AG04449 (cell line): ENCODE data around the gene DVL1.

ENCODE experiments used
- CTCF ChIA-PET: fragments of 350-600 bp; formaldehyde crosslinking; extraction: SDS; loops from one replicate; lab custom pipeline; 2021; ENCODE audit warnings: antibody characterized with exemption; lab: Yijun Ruan, JAX
- POLR2A ChIA-PET: fragments of 400-600, 350-600 bp; formaldehyde crosslinking; extraction: SDS; loops from one replicate; lab custom pipeline; 2020; ENCODE audit warnings: antibody characterized with exemption, inconsistent platforms; lab: Yijun Ruan, JAX
- DNase-seq: peaks from one replicate; pipeline ENCODE4 v3.0.0-alpha.2; 2010; ENCODE audit warnings: low read depth, low spot score
- H3K4me3 ChIP-seq: 2 replicates; pipeline ENCODE4 v1.5.1; 2011; ENCODE audit warnings: low read depth, mild to moderate bottlenecking, control low read depth, low read length
- TF ChIP-seq, protein P1 (sequence below): IDR thresholded peaks from one replicate; pipeline ENCODE4 v1.5.1; 2011; ENCODE audit warnings: mild to moderate bottlenecking, moderate library complexity, low read length, control low read depth, inconsistent platforms; ENCODE audit not compliant: insufficient read depth; ENCODE audit errors: missing control alignments

The DVL1 gene

GRCh38 chr1:1311107-1312104 is 37.8 kb downstream of the DVL1 start:
- H3K4me3 ChIP-seq, result no peak overlapping the region
- TF ChIP-seq, protein P1, sequence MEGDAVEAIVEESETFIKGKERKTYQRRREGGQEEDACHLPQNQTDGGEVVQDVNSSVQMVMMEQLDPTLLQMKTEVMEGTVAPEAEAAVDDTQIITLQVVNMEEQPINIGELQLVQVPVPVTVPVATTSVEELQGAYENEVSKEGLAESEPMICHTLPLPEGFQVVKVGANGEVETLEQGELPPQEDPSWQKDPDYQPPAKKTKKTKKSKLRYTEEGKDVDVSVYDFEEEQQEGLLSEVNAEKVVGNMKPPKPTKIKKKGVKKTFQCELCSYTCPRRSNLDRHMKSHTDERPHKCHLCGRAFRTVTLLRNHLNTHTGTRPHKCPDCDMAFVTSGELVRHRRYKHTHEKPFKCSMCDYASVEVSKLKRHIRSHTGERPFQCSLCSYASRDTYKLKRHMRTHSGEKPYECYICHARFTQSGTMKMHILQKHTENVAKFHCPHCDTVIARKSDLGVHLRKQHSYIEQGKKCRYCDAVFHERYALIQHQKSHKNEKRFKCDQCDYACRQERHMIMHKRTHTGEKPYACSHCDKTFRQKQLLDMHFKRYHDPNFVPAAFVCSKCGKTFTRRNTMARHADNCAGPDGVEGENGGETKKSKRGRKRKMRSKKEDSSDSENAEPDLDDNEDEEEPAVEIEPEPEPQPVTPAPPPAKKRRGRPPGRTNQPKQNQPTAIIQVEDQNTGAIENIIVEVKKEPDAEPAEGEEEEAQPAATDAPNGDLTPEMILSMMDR, result no peak
- no peak for DNase-seq
- ChIA-PET CTCF (interaction anchor here (0.7 kb wide), 1 partner anchor 59 kb away, joined by 3 read pairs; no protein-coding TSS in a partner anchor), POLR2A (interaction anchor here (0.7 to 1.2 kb wide), 2 partner anchors 9 to 1094 kb away, joined by 3 read pairs; no protein-coding TSS in a partner anchor)

- ChIA-PET POLR2A (interaction anchor here (0.7 to 1.2 kb wide), 2 partner anchors 10 to 16 kb away, joined by 3 read pairs; no protein-coding TSS in a partner anchor), CTCF (interaction anchor here (0.7 to 1.5 kb wide), 4 partner anchors 8 to 189 kb away, joined by 3 to 6 read pairs (median 3); partner anchors contain the start of gene AURKAIP1)
- TF ChIP-seq, protein P1, result no peak
- no peak overlapping the region for H3K4me3 ChIP-seq
- no peak for DNase-seq
These were observed 38.7 kb downstream of the DVL1 start for GRCh38 chr1:1310476-1311053.

- no peak for DNase-seq
- ChIA-PET POLR2A (interaction anchor here (0.7 to 1.1 kb wide), 2 partner anchors 16 to 65 kb away, joined by 3 read pairs; partner anchors contain the start of gene AURKAIP1), CTCF (interaction anchor here (0.6 to 1.5 kb wide), 4 partner anchors 9 to 188 kb away, joined by 3 to 6 read pairs (median 3); partner anchors contain the start of gene AURKAIP1)
- TF ChIP-seq, protein P1, result no peak
- peak overlapping the region; percentile 69 for H3K4me3 ChIP-seq
These were observed 39.2 kb downstream of the DVL1 start for GRCh38 chr1:1310109-1310385.

GRCh38 chr1:1309251-1310108 is 39.7 kb downstream of the DVL1 start:
- no peak for DNase-seq
- H3K4me3 ChIP-seq, result peak overlapping the region; percentile 69
- ChIA-PET CTCF (interaction anchor here (0.6 to 1.5 kb wide), 8 partner anchors 9 to 187 kb away, joined by 3 to 6 read pairs (median 3); partner anchors contain the start of gene AURKAIP1), POLR2A (interaction anchor here (0.7 to 1.1 kb wide), 3 partner anchors 9 to 66 kb away, joined by 3 to 4 read pairs (median 3); partner anchors contain the start of gene AURKAIP1)
- TF ChIP-seq, protein P1, result no peak

- no peak for DNase-seq
- TF ChIP-seq, protein P1, result no peak
- H3K4me3 ChIP-seq, result peak overlapping the region; percentile 69
- ChIA-PET POLR2A (interaction anchor here (0.7 to 1.0 kb wide), 2 partner anchors 10 to 24 kb away, joined by 3 to 4 read pairs; no protein-coding TSS in a partner anchor), CTCF (interaction anchor here (0.6 to 1.5 kb wide), 5 partner anchors 10 to 187 kb away, joined by 3 to 6 read pairs (median 3); no protein-coding TSS in a partner anchor)
These were observed 40.4 kb downstream of the DVL1 start for GRCh38 chr1:1308756-1309250.
